SK-N-SH treated with all-trans-retinoic acid at 6 μM for 48 hours (cell line): Measurements from ENCODE around the gene SLC25A25.

Experiments used
- BACH2 ChIP-seq: fragments of 250-450 bp; sonication (Bioruptor Pico); IDR thresholded peaks from 2 replicates; pipeline ENCODE4 v1.9.0; 2021; ENCODE audit warnings: mild to moderate bottlenecking, borderline replicate concordance
- ZFP30 ChIP-seq: fragments of 450-650 bp; formaldehyde crosslinking; IDR thresholded peaks from 2 replicates; pipeline ENCODE4 v1.5.0; 2022; ENCODE audit warnings: mild to moderate bottlenecking, moderate library complexity
- ZNF70 ChIP-seq: fragments of 450-650 bp; formaldehyde crosslinking; IDR thresholded peaks from 2 replicates; pipeline ENCODE4 v1.5.0; 2020; ENCODE audit warnings: mild to moderate bottlenecking, moderate library complexity

GRCh38 chr9:128106940-128107467 is 39.0 kb downstream of the SLC25A25 start:
- TF ChIP-seq ZFP30 (CRISPR knock-in tag) (no peak), ZNF70 (no peak), BACH2 (no peak)
